Activated CD8-positive, alpha-beta memory T cell treated with anti-CD3 and anti-CD28 coated beads, Interleukin-2, amount 50 U/mL, for 1 hour (primary cell): ENCODE measurements around the gene KCNJ14.

Source experiments
- DNase-seq: peaks from one replicate; pipeline ENCODE4 v3.0.0-alpha.2; 2020; ENCODE audit errors: extremely low read depth

Gene KCNJ14

GRCh38 chr19:48445256-48445605, 10.1 kb upstream of the KCNJ14 start:
- DNase-seq = no peak

DNA sequence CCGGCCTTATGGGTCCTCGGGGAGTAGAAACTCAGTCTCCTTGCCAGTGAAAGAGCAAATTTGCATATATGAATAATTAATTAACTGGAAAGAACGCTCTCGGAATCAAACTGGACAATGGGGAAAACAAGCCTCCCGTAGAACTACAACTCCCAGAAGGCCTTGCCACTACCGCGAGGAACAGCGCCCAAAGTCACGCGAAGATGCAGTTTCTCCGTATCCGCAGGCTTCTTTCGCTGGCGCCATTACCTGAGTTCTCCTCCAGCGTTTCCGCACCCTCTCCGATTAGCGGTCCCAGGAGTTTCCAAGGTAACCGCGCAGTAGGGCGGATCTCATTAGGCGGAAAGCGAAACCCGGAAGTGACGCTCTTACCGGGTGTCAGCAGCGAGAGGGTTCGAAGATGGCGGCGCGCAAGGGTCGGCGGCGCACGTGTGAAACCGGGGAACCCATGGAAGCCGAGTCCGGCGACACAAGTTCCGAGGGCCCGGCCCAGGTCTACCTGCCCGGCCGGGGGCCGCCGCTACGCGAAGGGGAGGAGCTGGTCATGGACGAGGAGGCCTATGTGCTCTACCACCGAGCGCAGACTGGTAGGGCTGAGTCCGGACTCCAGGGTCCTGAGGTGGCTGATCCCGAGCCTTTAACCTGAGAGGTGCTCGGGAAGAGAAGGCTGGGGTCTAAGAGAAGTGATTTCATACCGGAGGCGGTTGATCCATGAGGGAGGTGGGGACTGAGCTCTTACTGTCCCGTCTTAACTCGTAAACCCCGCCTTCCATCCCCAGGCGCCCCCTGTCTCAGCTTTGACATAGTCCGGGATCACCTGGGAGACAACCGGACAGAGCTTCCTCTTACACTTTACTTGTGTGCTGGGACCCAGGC, 9.5 kb upstream of the KCNJ14 start, which contains the start of gene GRWD1:
TSS of gene GRWD1 (plus strand) at position 378 of the 876 bp plus-strand sequence. CDS start at position 401, 23 bp downstream.
- peak; percentile 88 for DNase-seq

DNA sequence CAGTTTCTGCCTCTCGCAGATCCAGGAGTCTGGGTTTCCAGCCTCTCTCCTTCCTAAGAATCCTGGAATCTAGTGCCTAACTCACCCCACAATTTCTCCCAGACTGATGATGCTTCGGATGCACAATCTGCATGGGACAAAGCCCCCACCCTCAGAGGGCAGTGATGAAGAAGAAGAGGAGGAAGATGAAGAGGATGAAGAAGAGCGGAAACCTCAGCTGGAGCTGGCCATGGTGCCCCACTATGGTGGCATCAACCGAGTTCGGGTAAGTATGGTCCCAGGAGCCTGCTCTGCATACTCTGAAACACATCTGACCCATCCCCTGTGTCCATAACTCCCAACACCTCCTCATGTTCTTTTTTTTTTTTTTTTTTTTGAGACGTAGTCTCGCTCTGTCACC, 8.8 kb upstream of the KCNJ14 start:
- no peak for DNase-seq

- DNase-seq = no peak
Observed at GRCh38 chr19:48448563-48448962, 6.8 kb upstream of the KCNJ14 start.

- DNase-seq = no peak
Observed at GRCh38 chr19:48450441-48450840, 4.9 kb upstream of the KCNJ14 start.

DNA sequence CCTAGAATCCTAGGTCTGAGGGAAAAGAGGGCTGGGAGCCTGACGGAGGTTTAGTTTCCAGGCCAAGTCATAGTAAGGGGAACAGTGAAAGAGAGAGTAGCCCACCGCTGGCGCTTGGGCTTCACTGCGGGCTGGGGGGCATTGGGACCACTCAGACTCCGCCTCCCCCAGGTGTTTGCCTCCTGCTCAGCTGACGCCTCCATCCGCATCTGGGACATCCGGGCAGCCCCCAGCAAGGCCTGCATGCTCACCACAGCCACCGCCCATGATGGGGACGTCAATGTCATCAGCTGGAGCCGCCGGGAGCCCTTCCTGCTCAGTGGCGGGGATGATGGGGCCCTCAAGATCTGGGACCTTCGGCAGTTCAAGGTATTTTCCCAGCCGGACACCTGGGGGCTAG, 4.5 kb upstream of the KCNJ14 start:
- no peak for DNase-seq

- no peak for DNase-seq
Observed at GRCh38 chr19:48451624-48452023, 3.8 kb upstream of the KCNJ14 start.

DNA sequence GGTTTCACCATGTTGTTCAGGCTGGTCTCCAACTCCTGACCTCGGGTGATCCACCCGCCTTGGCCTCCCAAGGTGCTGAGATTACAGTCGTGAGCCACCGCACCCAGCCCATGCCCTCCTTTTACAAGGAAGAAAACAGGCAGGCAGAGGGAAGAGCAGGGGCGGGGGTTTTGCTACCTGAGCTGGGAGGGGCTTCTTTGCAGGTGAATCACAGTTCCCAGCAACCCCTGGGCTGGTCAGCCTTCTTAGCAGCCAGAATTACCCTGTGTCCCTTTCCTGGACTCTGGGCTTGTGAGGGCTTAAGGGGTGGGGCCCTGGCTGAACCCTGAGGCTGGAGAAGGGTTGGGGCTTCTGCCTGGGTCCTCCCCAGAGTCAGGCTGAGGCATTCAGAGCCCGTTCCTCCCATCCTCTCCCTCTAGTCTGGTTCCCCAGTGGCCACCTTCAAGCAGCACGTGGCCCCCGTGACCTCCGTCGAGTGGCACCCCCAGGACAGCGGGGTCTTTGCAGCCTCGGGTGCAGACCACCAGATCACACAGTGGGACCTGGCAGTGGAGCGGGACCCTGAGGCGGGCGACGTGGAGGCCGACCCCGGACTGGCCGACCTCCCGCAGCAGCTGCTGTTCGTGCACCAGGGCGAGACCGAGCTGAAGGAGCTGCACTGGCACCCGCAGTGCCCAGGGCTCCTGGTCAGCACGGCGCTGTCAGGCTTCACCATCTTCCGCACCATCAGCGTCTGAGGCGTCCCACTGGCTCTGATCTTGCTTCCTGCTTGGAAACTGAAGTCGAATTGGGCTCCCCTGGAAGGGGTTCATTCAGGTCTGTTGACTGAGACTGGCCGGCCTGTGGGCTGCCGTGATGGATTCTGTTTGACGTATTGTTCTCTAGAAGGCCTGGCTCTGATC, 2.8 kb upstream of the KCNJ14 start:
- no peak for DNase-seq

GRCh38 chr19:48454150-48454730, 1.1 kb upstream of the KCNJ14 start:
- no peak for DNase-seq

DNA sequence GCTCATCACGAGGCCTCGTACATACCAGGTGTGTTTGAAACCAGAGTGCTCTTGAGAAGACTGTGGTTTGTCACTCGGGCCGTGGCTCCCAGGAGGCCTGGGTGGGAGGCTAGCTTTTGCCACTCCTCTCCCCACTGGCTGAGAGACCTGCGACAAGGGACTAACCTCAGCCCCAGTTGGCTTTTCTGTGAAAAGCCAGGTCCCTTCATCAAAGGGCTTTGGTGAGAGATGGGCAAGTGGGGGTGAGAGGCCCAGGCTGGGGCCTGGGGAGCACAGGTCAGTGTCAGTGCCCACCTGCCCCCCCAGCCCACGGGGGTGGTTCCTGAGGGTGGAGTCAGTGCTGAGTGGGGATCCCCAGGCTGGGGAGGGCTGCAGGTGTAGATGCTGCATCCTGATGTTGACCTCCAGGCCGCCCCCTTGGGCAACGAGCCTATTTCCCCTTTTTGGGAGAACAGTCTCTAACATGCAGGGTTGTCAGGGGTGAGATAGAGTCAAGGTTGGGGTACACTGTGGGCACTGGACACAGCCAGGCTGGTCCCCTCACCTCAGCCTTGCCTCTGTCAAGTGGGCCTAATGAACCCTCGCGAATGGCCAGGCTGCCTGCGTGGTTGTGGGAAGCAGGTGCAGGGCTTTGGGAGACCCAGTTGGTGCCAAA, 661 bp downstream of the KCNJ14 start:
- no peak for DNase-seq

GRCh38 chr19:48456864-48457263, 1.5 kb downstream of the KCNJ14 start:
- no peak for DNase-seq

DNA sequence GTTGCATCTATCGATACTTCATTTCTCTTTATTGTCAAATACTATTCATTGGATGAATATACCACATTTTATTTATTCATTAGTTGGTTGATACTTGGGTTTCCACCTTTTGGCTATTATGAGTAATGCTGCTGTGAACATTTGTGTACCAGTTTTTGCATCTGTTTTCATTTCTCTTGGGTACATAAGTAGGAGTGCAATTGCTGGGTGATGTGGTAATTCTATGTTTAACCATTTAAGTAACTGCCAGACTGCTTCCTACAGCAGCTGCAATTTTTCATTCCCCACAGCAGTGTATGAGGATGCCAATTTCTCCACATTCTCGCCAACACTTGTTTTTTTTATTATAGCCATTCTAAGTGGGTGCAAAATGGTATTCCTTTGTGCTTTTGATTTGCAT, 2.6 kb downstream of the KCNJ14 start:
- no peak for DNase-seq

GRCh38 chr19:48461651-48461981, 6.2 kb downstream of the KCNJ14 start:
- DNase-seq = no peak

GRCh38 chr19:48461982-48462655, 6.7 kb downstream of the KCNJ14 start:
- DNase-seq = no peak

DNA sequence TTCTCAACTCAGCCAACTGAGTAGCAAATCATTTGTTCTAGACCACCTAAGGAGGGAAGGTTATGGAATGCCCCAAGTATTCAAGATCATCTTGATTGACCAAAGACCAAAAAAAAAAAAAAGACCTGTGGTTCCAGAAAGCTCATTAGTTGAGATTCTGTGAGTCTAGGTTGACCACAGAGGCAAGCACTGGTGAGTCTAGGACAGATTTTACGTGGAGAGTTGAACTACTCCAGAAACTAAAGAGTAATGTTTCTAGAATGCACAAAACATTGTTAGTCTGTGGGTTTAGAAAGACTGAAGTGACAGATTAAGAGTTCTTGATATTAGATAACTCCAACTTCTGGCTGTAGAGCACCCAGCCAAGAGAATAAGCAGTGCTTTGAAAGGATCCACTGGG, 9.8 kb downstream of the KCNJ14 start:
- no peak for DNase-seq

GRCh38 chr19:48466561-48467325, 11.4 kb downstream of the KCNJ14 start:
- DNase-seq = no peak

GRCh38 chr19:48468772-48469288, 13.5 kb downstream of the KCNJ14 start:
- DNase-seq = peak; percentile 99

DNA sequence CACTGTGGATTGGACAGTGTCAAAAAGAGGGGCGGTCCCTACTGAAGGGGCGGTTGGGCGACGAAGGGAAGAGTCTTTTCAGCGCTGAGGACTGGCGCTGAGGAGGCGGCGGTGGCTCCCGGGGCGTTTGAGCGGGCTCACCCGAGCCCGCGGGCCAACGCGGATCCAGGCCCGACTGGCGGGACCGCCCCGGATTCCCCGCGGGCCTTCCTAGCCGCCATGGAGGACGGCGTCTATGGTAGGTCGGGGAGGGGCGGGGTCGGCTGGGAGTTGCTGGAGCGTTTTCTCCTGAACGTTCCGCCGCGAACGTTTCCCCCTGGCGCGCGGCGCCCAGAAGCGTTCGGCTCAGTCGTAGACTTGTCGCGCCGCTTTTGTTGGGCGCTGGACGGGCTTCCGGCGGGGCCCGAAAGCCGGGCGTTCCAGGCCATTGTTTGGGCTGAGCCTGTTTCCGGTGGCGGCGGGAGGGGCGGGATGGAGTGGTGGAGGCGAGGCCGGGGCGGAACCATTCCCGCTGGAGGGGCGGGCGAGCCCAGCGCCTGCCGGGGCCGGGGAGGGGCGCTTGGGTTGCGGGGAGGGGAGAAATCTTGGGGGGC, 14.0 kb downstream of the KCNJ14 start, which contains the start of gene CYTH2:
TSS of gene CYTH2 (plus strand) at position 81 of the 593 bp plus-strand sequence. CDS start at position 220, 139 bp downstream.
- no peak for DNase-seq

DNA sequence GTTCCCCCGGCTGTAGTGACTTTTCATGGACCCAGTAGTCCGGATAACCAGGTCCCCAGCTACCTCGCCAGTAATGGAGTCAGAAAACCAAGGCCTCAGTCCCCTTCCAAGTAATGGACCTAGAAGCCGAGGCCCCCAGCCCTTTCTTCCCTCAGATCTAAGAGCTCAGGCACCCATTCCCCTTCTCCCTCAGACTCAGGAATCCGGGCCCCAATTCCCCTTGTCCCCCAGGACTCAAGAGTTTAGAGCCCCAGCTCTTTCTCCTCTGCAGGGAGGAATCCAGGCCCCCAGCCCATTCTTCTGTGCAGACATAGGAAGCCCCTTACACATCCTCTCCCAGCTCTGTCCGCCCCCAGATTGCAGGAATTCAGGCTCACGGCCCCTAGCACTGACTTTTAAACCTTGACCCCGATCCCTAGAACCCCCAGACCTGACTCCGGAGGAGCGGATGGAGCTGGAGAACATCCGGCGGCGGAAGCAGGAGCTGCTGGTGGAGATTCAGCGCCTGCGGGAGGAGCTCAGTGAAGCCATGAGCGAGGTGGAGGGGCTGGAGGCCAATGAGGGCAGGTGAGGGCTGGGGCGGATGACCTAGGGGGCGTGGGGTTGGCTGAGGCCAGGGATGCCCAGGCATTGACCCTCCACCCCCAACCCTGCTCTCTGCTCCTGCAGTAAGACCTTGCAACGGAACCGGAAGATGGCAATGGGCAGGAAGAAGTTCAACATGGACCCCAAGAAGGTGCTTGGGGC, 14.7 kb downstream of the KCNJ14 start:
- DNase-seq = no peak
